H7 (cell line): ENCODE results near the gene WWOX. TPM values are rescaled to one million over a fixed set of nuclear protein-coding genes. Genes with fewer than 3 reads are reported as not detected.

ENCODE experiments used
- DNase-seq: peaks from one replicate; pipeline ENCODE4 v3.0.0; 2012
- H3K27me3 ChIP-seq: 2 replicates; pipeline ENCODE4 v1.6.0; 2011; ENCODE audit warnings: mild to moderate bottlenecking, low read length; ENCODE audit not compliant: control insufficient read depth, insufficient read depth
- H3K36me3 ChIP-seq: replicated peaks from 2 replicates; pipeline ENCODE4 v1.5.1; 2011; ENCODE audit warnings: low read length; ENCODE audit not compliant: control insufficient read depth, insufficient read depth
- H3K4me3 ChIP-seq: 2 replicates; pipeline ENCODE4 v1.5.1; 2011; ENCODE audit warnings: low read depth, mild to moderate bottlenecking, control low read depth, low read length, moderate library complexity; ENCODE audit not compliant: insufficient read depth
- total RNA-seq: library from RNA; depleted of rRNA; stranded (reverse); fragments of >200 nt; shearing (Covaris generic); gene quantifications from 2 replicates; pipeline ENCODE4 v1.2.3, GENCODE V29; 2014

WWOX gene
- total RNA-seq, 1 experiment from 2014 or later = 29.2 TPM

- DNase-seq = no peak
- no peaks in the 10 kb centered on the region for H3K27me3 ChIP-seq
- H3K36me3 ChIP-seq = no peaks in the 10 kb centered on the region
- no peak overlapping the region for H3K4me3 ChIP-seq
These were observed 155.4 kb downstream of the WWOX start for GRCh38 chr16:78254841-78255240.

DNA sequence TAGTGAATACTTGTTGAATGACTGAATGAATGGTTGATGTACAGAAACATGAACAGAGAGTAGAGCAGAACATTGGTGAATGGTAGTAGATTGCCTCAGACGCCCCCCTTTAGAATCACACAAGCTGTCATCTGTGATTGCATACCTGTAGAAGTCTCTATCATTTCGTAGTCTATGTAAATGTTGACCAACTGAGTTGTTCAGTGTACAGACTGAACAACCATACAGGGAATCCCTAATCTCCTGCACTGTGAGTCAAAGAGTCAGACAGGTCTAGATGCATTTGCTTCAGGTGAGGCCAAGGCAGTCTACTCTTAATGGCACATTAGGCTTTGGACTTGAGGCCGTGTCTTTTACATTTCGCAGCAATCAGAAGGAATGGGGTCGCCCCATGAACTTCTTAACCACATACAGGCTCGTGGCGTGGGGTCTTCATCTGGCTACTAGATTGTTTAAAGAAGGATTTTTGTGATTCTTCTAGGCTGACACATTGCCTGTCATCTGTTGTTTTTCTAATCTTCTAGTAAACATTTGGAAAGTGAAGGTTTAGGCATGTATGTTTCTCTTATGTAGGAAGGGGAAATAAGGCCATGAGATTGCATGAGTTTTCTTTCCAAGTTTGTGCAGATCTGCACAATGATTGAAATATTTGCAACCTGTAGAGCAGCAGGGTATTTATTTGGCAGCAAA lies 157.4 kb downstream of the WWOX start:
- H3K27me3 ChIP-seq = no peaks in the 10 kb centered on the region
- H3K36me3 ChIP-seq = no peaks in the 10 kb centered on the region
- DNase-seq = no peak
- H3K4me3 ChIP-seq = no peak overlapping the region

DNA sequence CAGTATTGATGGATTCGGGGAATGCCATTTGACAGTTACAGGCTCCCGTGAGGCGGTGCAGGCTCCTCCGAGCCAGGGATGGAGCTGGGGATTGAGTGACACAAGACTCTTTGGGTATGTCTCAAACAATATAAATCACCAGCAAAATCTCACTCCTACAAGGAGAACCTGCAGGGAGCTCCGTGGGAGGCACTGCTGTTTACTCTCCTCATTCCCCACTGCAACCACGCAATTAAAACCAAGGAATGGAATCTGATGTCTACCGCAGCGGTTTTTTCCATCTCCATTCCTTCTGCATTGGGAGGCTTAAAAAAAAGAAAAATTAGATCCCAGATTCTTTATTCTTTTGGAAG lies 157.9 kb downstream of the WWOX start:
- DNase-seq = no peak
- Histone ChIP-seq H3K36me3 (no peaks in the 10 kb centered on the region), H3K4me3 (no peak overlapping the region), H3K27me3 (no peaks in the 10 kb centered on the region)

- H3K36me3 ChIP-seq = no peaks in the 10 kb centered on the region
- H3K27me3 ChIP-seq = no peaks in the 10 kb centered on the region
- no peak for DNase-seq
- no peak overlapping the region for H3K4me3 ChIP-seq
These were observed 159.1 kb downstream of the WWOX start for GRCh38 chr16:78258375-78259065.

- no peaks in the 10 kb centered on the region for H3K27me3 ChIP-seq
- H3K4me3 ChIP-seq = no peak overlapping the region
- DNase-seq = no peak
- no peaks in the 10 kb centered on the region for H3K36me3 ChIP-seq
These were observed 160.4 kb downstream of the WWOX start for GRCh38 chr16:78259873-78260272.

DNA sequence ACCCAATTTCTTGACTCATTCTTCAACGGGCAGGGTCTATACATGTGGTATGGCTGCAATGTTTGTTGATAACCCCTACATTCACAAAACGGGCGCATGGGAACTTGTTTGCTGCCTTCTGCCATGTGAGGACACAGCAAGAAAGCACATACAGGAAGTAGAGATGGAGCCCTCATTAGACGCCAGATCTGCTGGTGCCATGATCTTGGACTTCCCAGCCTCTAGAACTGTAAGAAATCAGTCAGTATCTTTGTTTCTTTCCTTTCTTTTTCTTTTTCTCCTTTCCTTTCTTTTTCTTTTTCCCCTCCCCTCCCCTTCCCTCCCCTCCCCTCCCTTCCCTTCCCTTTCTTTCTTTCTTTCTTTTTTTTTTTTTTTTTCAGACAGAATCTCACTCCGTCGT lies 165.2 kb downstream of the WWOX start:
- Histone ChIP-seq H3K36me3 (no peaks in the 10 kb centered on the region), H3K4me3 (no peak overlapping the region)

GRCh38 chr16:78269256-78269655 lies 169.8 kb downstream of the WWOX start:
- H3K4me3 ChIP-seq = no peak overlapping the region
- no peaks in the 10 kb centered on the region for H3K36me3 ChIP-seq
- no peaks in the 10 kb centered on the region for H3K27me3 ChIP-seq
- no peak for DNase-seq

More for the DNA sequence above, 165.2 kb downstream of the WWOX start:
- no peaks in the 10 kb centered on the region for H3K27me3 ChIP-seq
- DNase-seq = no peak

DNA sequence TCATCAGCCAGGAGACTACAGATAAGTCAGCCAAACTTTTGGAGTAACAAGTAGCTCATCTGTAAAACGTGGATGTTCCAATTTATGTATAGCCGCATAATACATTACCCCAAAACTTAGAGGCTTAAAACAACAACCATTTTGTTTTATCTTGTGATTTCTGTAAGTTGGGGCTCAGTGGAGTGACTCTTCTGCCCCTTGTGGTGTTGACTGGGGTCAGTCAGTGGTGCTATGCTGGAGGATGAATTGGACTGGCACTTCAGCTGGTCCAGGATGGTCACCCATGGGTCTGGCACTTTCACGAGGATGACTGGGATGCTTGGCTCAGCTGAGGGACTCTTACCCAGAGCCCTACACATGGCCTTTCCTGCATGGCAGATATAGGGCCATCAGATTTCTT lies 172.5 kb downstream of the WWOX start:
- Histone ChIP-seq H3K36me3 (no peaks in the 10 kb centered on the region), H3K27me3 (no peaks in the 10 kb centered on the region), H3K4me3 (no peak overlapping the region)
- DNase-seq = no peak

- no peak overlapping the region for H3K4me3 ChIP-seq
- no peaks in the 10 kb centered on the region for H3K36me3 ChIP-seq
- no peak for DNase-seq
- H3K27me3 ChIP-seq = no peaks in the 10 kb centered on the region
These were observed 175.3 kb downstream of the WWOX start for GRCh38 chr16:78274771-78275170.

GRCh38 chr16:78275420-78275819 lies 176.0 kb downstream of the WWOX start:
- Histone ChIP-seq H3K36me3 (no peaks in the 10 kb centered on the region), H3K4me3 (no peak overlapping the region), H3K27me3 (no peaks in the 10 kb centered on the region)
- peak; percentile 15 for DNase-seq

- no peak overlapping the region for H3K4me3 ChIP-seq
- no peaks in the 10 kb centered on the region for H3K27me3 ChIP-seq
- DNase-seq = peak; percentile 38
These were observed 178.0 kb downstream of the WWOX start for GRCh38 chr16:78277321-78278055.

DNA sequence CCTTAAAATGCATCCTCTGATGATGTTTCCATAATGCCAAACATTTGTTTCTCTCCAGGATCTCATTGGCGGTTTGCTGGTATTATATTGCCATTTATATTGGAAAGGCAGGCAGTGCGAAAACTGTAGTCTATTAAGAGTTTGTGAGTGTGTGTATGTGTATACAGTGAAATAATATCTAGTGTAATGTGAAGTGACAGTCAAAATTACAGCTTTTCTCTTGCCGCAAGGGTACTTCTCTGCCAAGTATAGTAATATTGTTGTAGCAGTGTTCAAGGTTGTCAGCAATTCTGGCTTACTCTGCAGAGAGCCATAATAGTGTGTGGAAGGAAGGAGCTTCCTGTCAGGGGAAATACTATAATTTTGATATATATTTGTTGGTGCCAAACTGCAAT lies 178.6 kb downstream of the WWOX start:
- Histone ChIP-seq H3K27me3 (no peaks in the 10 kb centered on the region), H3K4me3 (no peak overlapping the region), H3K36me3 (no peaks in the 10 kb centered on the region)
- DNase-seq = no peak

More at GRCh38 chr16:78277321-78278055, 178.0 kb downstream of the WWOX start:
- no peaks in the 10 kb centered on the region for H3K36me3 ChIP-seq

DNA sequence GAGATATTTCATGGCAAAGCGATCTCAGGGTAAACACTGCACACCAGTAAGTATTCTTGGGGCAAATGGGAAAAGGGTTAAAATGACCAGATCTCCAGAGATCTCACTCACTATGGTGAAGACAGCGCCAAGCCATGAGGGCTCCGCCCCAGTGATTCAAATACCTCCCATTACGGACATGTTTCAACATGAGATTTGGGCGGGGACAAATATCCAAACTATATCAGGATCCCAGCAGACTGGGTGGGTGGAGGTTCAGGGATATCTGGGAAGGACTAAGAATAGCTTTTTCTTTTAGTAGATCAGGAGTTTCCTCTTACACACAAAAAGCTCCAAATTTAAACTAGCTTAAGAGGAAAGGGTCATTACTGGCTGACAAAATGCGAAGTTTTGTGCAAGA lies 181.7 kb downstream of the WWOX start:
- no peak overlapping the region for H3K4me3 ChIP-seq
- no peaks in the 10 kb centered on the region for H3K27me3 ChIP-seq
- no peaks in the 10 kb centered on the region for H3K36me3 ChIP-seq
- no peak for DNase-seq

- no peak overlapping the region for H3K4me3 ChIP-seq
- DNase-seq = no peak
- no peaks in the 10 kb centered on the region for H3K27me3 ChIP-seq
- H3K36me3 ChIP-seq = no peaks in the 10 kb centered on the region
These were observed 184.2 kb downstream of the WWOX start for GRCh38 chr16:78283548-78284251.
